HG03378 (cell line): ENCODE data around the gene PNKD.
"Not testable (repeated sequence)": the region's sequence is repeated elsewhere in the genome, so short reads cannot be mapped to it uniquely, and the experiment has no call there.

ENCODE experiments used
- ATAC-seq: cut with Tn5 transposase; IDR thresholded peaks from one replicate; pipeline ENCODE4 v1.9.1; 2021; ENCODE audit warnings: mild to moderate bottlenecking, moderate library complexity; ENCODE audit not compliant: unreplicated experiment

The PNKD gene

GRCh38 chr2:218272531-218273212, 2.4 kb downstream of the PNKD start:
- peak; percentile 29 for ATAC-seq

GRCh38 chr2:218273214-218273907, 3.0 kb downstream of the PNKD start:
- ATAC-seq = not testable (repeated sequence)

- no peak for ATAC-seq
Observed at GRCh38 chr2:218273908-218274249, 3.6 kb downstream of the PNKD start.

- ATAC-seq = no peak
Observed at GRCh38 chr2:218274586-218274985, 4.3 kb downstream of the PNKD start.

- ATAC-seq = no peak
Observed at GRCh38 chr2:218275371-218276072, 5.2 kb downstream of the PNKD start.

GRCh38 chr2:218276986-218277755, 6.9 kb downstream of the PNKD start:
- no peak for ATAC-seq

- no peak for ATAC-seq
Observed at GRCh38 chr2:218277921-218278320, 7.6 kb downstream of the PNKD start.

- ATAC-seq = no peak
Observed at GRCh38 chr2:218278531-218279360, 8.4 kb downstream of the PNKD start.

- no peak for ATAC-seq
Observed at GRCh38 chr2:218280260-218280870, 10.0 kb downstream of the PNKD start.

- no peak for ATAC-seq
Observed at GRCh38 chr2:218281449-218281848, 11.1 kb downstream of the PNKD start.

- no peak for ATAC-seq
Observed at GRCh38 chr2:218282173-218282991, 12.1 kb downstream of the PNKD start.

- ATAC-seq = peak; percentile 32
Observed at GRCh38 chr2:218284106-218284811, 13.9 kb downstream of the PNKD start.

- ATAC-seq = no peak
Observed at GRCh38 chr2:218285604-218286003, 15.3 kb downstream of the PNKD start.

- peak; percentile 57 for ATAC-seq
Observed at GRCh38 chr2:218286570-218287459, 16.5 kb downstream of the PNKD start.

- no peak for ATAC-seq
Observed at GRCh38 chr2:218289639-218290315, 19.5 kb downstream of the PNKD start.

- ATAC-seq = peak; percentile 48
Observed at GRCh38 chr2:218290316-218291261, 20.3 kb downstream of the PNKD start.
